HL-60 (cell line): Measurements from ENCODE around the gene NPTXR.

ENCODE experiments used
- DNase-seq, 2 experiments: peaks; one replicate each; pipeline ENCODE4 v3.0.0-alpha.2; 2010 to 2020; ENCODE audit warnings: low read depth in 1 of 2, low spot score in 1 of 2
- H3K27ac ChIP-seq: fragments of 250-450 bp; sonication (Bioruptor Pico); replicated peaks from 2 replicates; pipeline ENCODE4 v1.5.1; 2020; ENCODE audit warnings: mild to moderate bottlenecking, moderate library complexity
- H3K27me3 ChIP-seq: fragments of 250-450 bp; sonication (Bioruptor Pico); 2 replicates; pipeline ENCODE4 v1.5.1; 2021; ENCODE audit warnings: mild to moderate bottlenecking, moderate library complexity; ENCODE audit not compliant: insufficient read depth, poor library complexity, severe bottlenecking
- H3K4me3 ChIP-seq: replicated peaks from 2 replicates; pipeline ENCODE4 v1.5.1; 2011; ENCODE audit warnings: mild to moderate bottlenecking, control low read depth, low read length; ENCODE audit not compliant: insufficient read depth
- CTCF ChIP-seq: IDR thresholded peaks from one replicate; pipeline ENCODE4 v1.5.1; 2011; ENCODE audit warnings: low read length, control low read depth, inconsistent platforms; ENCODE audit not compliant: insufficient read depth
- GABPA ChIP-seq: IDR thresholded peaks from 2 replicates; pipeline ENCODE4 v1.6.1; 2012; ENCODE audit warnings: low read depth
- POLR2AphosphoS5 ChIP-seq: IDR thresholded peaks from 2 replicates; pipeline ENCODE4 v1.6.1; 2012; ENCODE audit warnings: low read depth
- REST ChIP-seq: IDR thresholded peaks from 2 replicates; pipeline ENCODE4 v1.6.1; 2012; ENCODE audit warnings: low read depth; ENCODE audit not compliant: insufficient replicate concordance
- SPI1 ChIP-seq: IDR thresholded peaks from 2 replicates; pipeline ENCODE4 v1.6.1; 2012; ENCODE audit warnings: low read depth, mild to moderate bottlenecking, borderline replicate concordance

NPTXR gene

DNA sequence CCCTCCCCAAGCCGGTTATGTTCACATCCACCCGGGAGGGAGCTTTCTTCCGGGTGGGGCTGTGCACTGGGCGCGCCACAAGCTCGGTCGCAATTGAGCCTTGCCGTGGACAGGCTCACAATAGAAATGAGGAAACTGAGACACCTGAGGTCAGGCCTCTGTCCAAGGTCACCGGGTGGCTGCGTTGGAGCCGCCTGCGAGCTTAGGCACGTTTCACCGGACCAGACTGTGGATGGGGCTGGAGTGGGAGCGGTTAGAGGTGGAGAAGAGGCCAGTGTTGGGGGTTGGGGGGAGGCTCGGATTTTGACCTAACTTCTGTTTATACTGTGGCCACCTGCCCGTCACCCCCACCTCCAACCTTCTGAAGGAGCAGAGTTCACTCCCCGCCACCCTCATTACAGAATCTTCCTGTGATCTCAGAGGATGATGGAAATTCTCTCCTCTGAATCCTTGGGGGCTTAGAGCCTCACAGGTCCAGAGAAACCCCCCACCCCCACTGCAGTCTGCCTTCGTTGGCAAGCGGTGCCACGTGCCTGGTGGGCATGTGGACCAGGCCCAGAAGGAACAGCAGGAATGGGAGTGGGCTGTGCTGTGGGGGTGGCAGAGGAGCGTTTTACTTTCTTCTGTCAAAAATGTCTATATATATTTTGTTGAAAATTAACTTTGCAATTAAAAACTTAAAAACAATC, 631 bp upstream of the NPTXR start:
- H3K27ac ChIP-seq = no peak overlapping the region
- TF ChIP-seq SPI1 (no peak), REST (peak; percentile 38)
- no peak for DNase-seq
- H3K27me3 ChIP-seq = peaks cover 44% of the 10 kb centered on the region
- peak overlapping the region; percentile 16; the same call in 1 of the 2 replicates for H3K4me3 ChIP-seq

GRCh38 chr22:38843201-38843656, 599 bp downstream of the NPTXR start:
- Histone ChIP-seq H3K4me3 (no peak overlapping the region), H3K27ac (no peak overlapping the region), H3K27me3 (peaks cover 48% of the 10 kb centered on the region)
- TF ChIP-seq CTCF (no peak), GABPA (no peak), SPI1 (no peak), REST (no peak), POLR2AphosphoS5 (no peak)
- peak; percentile 25 to 62 for DNase-seq

GRCh38 chr22:38842512-38843200, 1.2 kb downstream of the NPTXR start:
- H3K4me3 ChIP-seq = no peak overlapping the region
- DNase-seq = no peak

More at GRCh38 chr22:38842512-38843200, 1.2 kb downstream of the NPTXR start:
- TF ChIP-seq GABPA = no peak
- TF ChIP-seq REST = no peak
- TF ChIP-seq POLR2AphosphoS5 = no peak
- no peak for TF ChIP-seq SPI1
- TF ChIP-seq CTCF = no peak
- H3K27me3 ChIP-seq = peaks cover 50% of the 10 kb centered on the region
- H3K27ac ChIP-seq = no peak overlapping the region
